ENCODE data around the gene RHOT1.

The RHOT1 gene

GRCh38 chr17:32266389-32267301 lies 124.3 kb downstream of the RHOT1 start:
- peak in 3 of 56 donors; percentile 17 to 35 (median 33) for DNase-seq

- peak in 4 of 56 donors; percentile 9 to 37 (median 24) for DNase-seq
These were observed 125.4 kb downstream of the RHOT1 start for GRCh38 chr17:32267690-32268205.

GRCh38 chr17:32268734-32269288 lies 126.5 kb downstream of the RHOT1 start:
- no peak for DNase-seq

DNA sequence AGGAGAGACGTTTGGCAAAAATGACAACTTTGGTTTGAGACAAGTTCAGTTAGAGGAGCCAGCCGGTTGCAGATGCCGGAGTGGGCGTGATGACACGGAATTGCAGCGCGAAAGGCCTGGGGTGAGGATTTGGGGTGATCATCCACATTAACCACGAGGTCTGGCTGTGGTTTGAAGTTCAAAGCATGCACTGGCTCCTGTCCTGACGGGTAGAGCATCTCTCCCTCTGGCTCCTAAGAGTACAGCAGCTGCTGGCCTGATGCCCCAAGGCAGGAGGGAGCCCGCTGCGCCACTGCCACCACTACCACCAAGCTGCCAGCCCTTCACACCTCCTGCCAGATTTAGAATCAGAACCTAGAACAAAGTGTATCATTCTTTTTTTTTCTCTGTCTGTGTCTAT lies 127.1 kb downstream of the RHOT1 start:
- DNase-seq = peak in 12 of 56 donors; percentile 9 to 44 (median 19)

- no peak for DNase-seq
These were observed 129.5 kb downstream of the RHOT1 start for GRCh38 chr17:32271844-32272243.

DNA sequence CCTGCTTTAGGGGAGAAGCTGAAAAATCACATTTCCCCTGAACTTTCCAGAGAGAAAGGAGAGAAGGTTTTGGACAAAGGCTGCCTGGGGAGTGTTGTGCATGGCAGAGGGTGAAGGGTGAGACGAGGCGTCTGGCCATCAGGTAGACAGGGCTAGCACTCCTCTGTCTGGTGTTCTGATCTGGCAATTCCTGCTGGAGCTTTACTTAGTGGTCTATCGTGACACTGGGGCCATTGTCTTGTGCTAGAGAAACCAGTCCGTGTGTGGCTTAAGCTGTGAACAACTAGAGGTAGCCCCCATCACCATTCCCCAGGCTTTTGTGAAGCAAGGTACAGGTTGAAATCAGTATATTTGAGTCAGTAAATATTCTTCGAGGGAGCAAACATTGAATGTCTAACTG lies 131.8 kb downstream of the RHOT1 start:
- no peak for DNase-seq

- no peak for DNase-seq
These were observed 132.3 kb downstream of the RHOT1 start for GRCh38 chr17:32274643-32275042.
